Neural progenitor cell (in vitro differentiated cells): ENCODE measurements around the gene TRIM14.

Source experiments
- CTCF ChIP-seq: fragments of 200-600 bp; sonication (generic); IDR thresholded peaks from 2 replicates; pipeline ENCODE4 v1.5.1; 2017; ENCODE audit warnings: antibody characterized with exemption, mild to moderate bottlenecking
- EZH2 ChIP-seq: fragments of 200-600 bp; sonication (generic); IDR thresholded peaks from 2 replicates; pipeline ENCODE4 v1.6.1; 2017; ENCODE audit warnings: antibody characterized with exemption, mild to moderate bottlenecking, moderate library complexity
- EZH2phosphoT487 ChIP-seq: fragments of 200-600 bp; sonication (generic); IDR thresholded peaks from 2 replicates; pipeline ENCODE4 v1.6.1; 2017; ENCODE audit warnings: antibody characterized with exemption

- no peak for TF ChIP-seq EZH2
- no peak for TF ChIP-seq CTCF
- TF ChIP-seq EZH2phosphoT487, result no peak
Measured at GRCh38 chr9:98152526-98152925, 33.5 kb upstream of the TRIM14 start.
